WTC11 (cell line): ENCODE results near the gene CNTN5. TPM values are rescaled to one million over a fixed set of nuclear protein-coding genes. Genes with fewer than 3 reads are reported as not detected.

Experiments used
- ATAC-seq: fragments of 200-7000 bp; cut with Tn5 transposase; 2 replicates; pipeline ENCODE4 v1.10.0; 2021; ENCODE audit warnings: mild to moderate bottlenecking, moderate library complexity
- CTCF ChIA-PET: fragments of 300-600 bp; sonication (Branson Sonifier 250); formaldehyde crosslinking; loops from one replicate; lab custom pipeline; 2021; ENCODE audit warnings: antibody characterized with exemption; lab: Charles Lee
- POLR2A ChIA-PET: fragments of 350-600 bp; sonication (Branson Sonifier 250); formaldehyde crosslinking; loops from one replicate; lab custom pipeline; 2021; ENCODE audit warnings: antibody characterized with exemption; lab: Charles Lee
- DNase-seq: peaks from one replicate; pipeline ENCODE4 v3.0.0; 2021; ENCODE audit warnings: low spot score
- H3K27ac Mint-ChIP-seq: 2 replicates; pipeline ENCODE4 v1.8.0; 2021; ENCODE audit warnings: mixed read lengths
- H3K27me3 Mint-ChIP-seq: 2 replicates; pipeline ENCODE4 v1.8.0; 2021; ENCODE audit warnings: low read depth, mild to moderate bottlenecking, moderate library complexity, mixed read lengths
- H3K36me3 Mint-ChIP-seq: 2 replicates; pipeline ENCODE4 v1.8.0; 2021; ENCODE audit warnings: mixed read lengths
- H3K4me1 Mint-ChIP-seq: 2 replicates; pipeline ENCODE4 v1.8.0; 2022; ENCODE audit warnings: mixed read lengths
- H3K4me3 Mint-ChIP-seq: 2 replicates; pipeline ENCODE4 v1.8.0; 2021; ENCODE audit warnings: mild to moderate bottlenecking, moderate library complexity, mixed read lengths
- H3K9me3 Mint-ChIP-seq: 2 replicates; pipeline ENCODE4 v1.8.0; 2021; ENCODE audit warnings: mixed read lengths
- AFF4 ChIP-seq: sonication (generic); formaldehyde crosslinking; IDR thresholded peaks from 2 replicates; pipeline ENCODE4 v1.8.1; 2023; ENCODE audit warnings: mild to moderate bottlenecking, missing genetic modification reagents, borderline replicate concordance
- ATF1 ChIP-seq: sonication (generic); formaldehyde crosslinking; IDR thresholded peaks from 2 replicates; pipeline ENCODE4 v1.8.1; 2023; ENCODE audit warnings: mild to moderate bottlenecking, moderate library complexity, missing genetic modification reagents
- ATF6 ChIP-seq: sonication (generic); formaldehyde crosslinking; IDR thresholded peaks from 2 replicates; pipeline ENCODE4 v1.8.1; 2023; ENCODE audit warnings: mild to moderate bottlenecking, missing genetic modification reagents
- MXD4 ChIP-seq: fragments of 250-450 bp; sonication (Bioruptor Pico); IDR thresholded peaks from 2 replicates; pipeline ENCODE4 v1.8.0; 2021; ENCODE audit warnings: mild to moderate bottlenecking, moderate library complexity, borderline replicate concordance
- MYBL2 ChIP-seq: sonication (generic); formaldehyde crosslinking; IDR thresholded peaks from 2 replicates; pipeline ENCODE4 v1.8.1; 2023; ENCODE audit warnings: mild to moderate bottlenecking, moderate library complexity, missing genetic modification reagents
- NR1H2 ChIP-seq: sonication (generic); formaldehyde crosslinking; IDR thresholded peaks from 2 replicates; pipeline ENCODE4 v1.9.0; 2021; ENCODE audit warnings: mild to moderate bottlenecking, moderate library complexity, missing genetic modification reagents
- OVOL2 ChIP-seq: fragments of 250-450 bp; sonication (Bioruptor Pico); IDR thresholded peaks from 2 replicates; pipeline ENCODE4 v1.9.0; 2021; ENCODE audit warnings: mild to moderate bottlenecking, borderline replicate concordance
- SMAD3 ChIP-seq: sonication (generic); formaldehyde crosslinking; IDR thresholded peaks from 2 replicates; pipeline ENCODE4 v1.8.0; 2022; ENCODE audit warnings: missing genetic modification reagents, mild to moderate bottlenecking, borderline replicate concordance
- SP1 ChIP-seq: sonication (generic); formaldehyde crosslinking; conservative IDR thresholded peaks from 2 replicates; pipeline ENCODE4 v1.8.1; 2022; ENCODE audit warnings: missing genetic modification reagents
- ZNF121 ChIP-seq: sonication (generic); formaldehyde crosslinking; IDR thresholded peaks from 2 replicates; pipeline ENCODE4 v1.8.0; 2023; ENCODE audit warnings: missing genetic modification reagents
- ZNF396 ChIP-seq: fragments of 250-450 bp; sonication (Bioruptor Pico); IDR thresholded peaks from 2 replicates; pipeline ENCODE4 v1.8.0; 2021; ENCODE audit warnings: mild to moderate bottlenecking, moderate library complexity, borderline replicate concordance
- total RNA-seq: library from RNA; stranded (reverse); gene quantifications from 3 replicates; pipeline ENCODE4 v1.2.3, GENCODE V29; 2021
- TF ChIP-seq, protein P1 (sequence below): sonication (generic); formaldehyde crosslinking; IDR thresholded peaks from 2 replicates; pipeline ENCODE4 v1.8.0; 2022; ENCODE audit warnings: missing genetic modification reagents
- TF ChIP-seq, protein P2 (sequence below): sonication (generic); formaldehyde crosslinking; IDR thresholded peaks from 2 replicates; pipeline ENCODE4 v1.8.0; 2022; ENCODE audit warnings: mild to moderate bottlenecking, missing genetic modification reagents
- TF ChIP-seq, protein P3 (sequence below): sonication (generic); formaldehyde crosslinking; IDR thresholded peaks from 2 replicates; pipeline ENCODE4 v1.8.0; 2023; ENCODE audit warnings: missing genetic modification reagents, mild to moderate bottlenecking, borderline replicate concordance
- TF ChIP-seq, protein P4 (sequence below): fragments of 200-600 bp; IDR thresholded peaks from 2 replicates; pipeline ENCODE4 v1.8.0; 2022; ENCODE audit warnings: antibody characterized with exemption
- TF ChIP-seq, protein P5 (sequence below): sonication (generic); formaldehyde crosslinking; IDR thresholded peaks from 2 replicates; pipeline ENCODE4 v1.8.1; 2022; ENCODE audit warnings: mild to moderate bottlenecking, moderate library complexity, missing genetic modification reagents

The CNTN5 gene
- total RNA-seq, 1 experiment from 2014 or later = 0.07 TPM

DNA sequence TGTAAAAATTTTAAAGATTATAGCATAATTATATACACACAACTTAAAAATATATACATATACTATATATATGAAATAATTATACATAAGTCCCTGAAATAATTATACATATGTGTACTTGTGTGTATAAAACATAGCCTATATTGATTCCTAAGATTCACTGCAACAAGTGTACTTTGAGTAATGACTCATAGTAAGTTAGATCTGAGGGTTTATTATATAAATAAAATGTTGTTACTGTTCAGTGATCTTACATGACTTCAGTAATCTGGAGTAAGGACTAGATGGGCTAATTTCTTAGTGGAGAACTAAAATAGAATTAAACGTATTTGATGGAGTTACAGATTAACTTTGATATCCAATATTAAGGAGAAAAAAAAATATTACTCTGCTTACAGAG, 350.5 kb downstream of the CNTN5 start:
- peaks cover 6% of the 10 kb centered on the region for H3K4me1 Mint-ChIP-seq
- ChIA-PET POLR2A (interaction anchor here (0.5 kb wide), 1 partner anchor 455 kb away, joined by 3 read pairs; no protein-coding TSS in a partner anchor), CTCF (interaction anchor here (1.5 kb wide), 1 partner anchor 74 kb away, joined by 3 read pairs; no protein-coding TSS in a partner anchor)
- no peak for TF ChIP-seq MYBL2 (CRISPR knock-in tag)
- TF ChIP-seq ATF6 (CRISPR knock-in tag) = no peak
- no peak for TF ChIP-seq NR1H2 (CRISPR knock-in tag)
- TF ChIP-seq SP1 (CRISPR knock-in tag) = no peak
- no peak for TF ChIP-seq SMAD3 (CRISPR knock-in tag)
- TF ChIP-seq, protein P1, sequence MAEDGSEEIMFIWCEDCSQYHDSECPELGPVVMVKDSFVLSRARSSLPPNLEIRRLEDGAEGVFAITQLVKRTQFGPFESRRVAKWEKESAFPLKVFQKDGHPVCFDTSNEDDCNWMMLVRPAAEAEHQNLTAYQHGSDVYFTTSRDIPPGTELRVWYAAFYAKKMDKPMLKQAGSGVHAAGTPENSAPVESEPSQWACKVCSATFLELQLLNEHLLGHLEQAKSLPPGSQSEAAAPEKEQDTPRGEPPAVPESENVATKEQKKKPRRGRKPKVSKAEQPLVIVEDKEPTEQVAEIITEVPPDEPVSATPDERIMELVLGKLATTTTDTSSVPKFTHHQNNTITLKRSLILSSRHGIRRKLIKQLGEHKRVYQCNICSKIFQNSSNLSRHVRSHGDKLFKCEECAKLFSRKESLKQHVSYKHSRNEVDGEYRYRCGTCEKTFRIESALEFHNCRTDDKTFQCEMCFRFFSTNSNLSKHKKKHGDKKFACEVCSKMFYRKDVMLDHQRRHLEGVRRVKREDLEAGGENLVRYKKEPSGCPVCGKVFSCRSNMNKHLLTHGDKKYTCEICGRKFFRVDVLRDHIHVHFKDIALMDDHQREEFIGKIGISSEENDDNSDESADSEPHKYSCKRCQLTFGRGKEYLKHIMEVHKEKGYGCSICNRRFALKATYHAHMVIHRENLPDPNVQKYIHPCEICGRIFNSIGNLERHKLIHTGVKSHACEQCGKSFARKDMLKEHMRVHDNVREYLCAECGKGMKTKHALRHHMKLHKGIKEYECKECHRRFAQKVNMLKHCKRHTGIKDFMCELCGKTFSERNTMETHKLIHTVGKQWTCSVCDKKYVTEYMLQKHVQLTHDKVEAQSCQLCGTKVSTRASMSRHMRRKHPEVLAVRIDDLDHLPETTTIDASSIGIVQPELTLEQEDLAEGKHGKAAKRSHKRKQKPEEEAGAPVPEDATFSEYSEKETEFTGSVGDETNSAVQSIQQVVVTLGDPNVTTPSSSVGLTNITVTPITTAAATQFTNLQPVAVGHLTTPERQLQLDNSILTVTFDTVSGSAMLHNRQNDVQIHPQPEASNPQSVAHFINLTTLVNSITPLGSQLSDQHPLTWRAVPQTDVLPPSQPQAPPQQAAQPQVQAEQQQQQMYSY (CRISPR knock-in tag) = no peak
- no peak for TF ChIP-seq MXD4 (CRISPR knock-in tag)
- TF ChIP-seq, protein P2, sequence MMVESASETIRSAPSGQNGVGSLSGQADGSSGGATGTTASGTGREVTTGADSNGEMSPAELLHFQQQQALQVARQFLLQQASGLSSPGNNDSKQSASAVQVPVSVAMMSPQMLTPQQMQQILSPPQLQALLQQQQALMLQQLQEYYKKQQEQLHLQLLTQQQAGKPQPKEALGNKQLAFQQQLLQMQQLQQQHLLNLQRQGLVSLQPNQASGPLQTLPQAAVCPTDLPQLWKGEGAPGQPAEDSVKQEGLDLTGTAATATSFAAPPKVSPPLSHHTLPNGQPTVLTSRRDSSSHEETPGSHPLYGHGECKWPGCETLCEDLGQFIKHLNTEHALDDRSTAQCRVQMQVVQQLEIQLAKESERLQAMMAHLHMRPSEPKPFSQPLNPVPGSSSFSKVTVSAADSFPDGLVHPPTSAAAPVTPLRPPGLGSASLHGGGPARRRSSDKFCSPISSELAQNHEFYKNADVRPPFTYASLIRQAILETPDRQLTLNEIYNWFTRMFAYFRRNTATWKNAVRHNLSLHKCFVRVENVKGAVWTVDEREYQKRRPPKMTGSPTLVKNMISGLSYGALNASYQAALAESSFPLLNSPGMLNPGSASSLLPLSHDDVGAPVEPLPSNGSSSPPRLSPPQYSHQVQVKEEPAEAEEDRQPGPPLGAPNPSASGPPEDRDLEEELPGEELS (CRISPR knock-in tag) = no peak
- H3K4me3 Mint-ChIP-seq = no peak overlapping the region
- no peak for DNase-seq
- peaks cover 3% of the 10 kb centered on the region; the same call in 1 of the 2 replicates for H3K9me3 Mint-ChIP-seq
- no peak overlapping the region for H3K27ac Mint-ChIP-seq
- no peaks in the 10 kb centered on the region for H3K36me3 Mint-ChIP-seq
- ATAC-seq = no peak
- H3K27me3 Mint-ChIP-seq = no peaks in the 10 kb centered on the region

DNA sequence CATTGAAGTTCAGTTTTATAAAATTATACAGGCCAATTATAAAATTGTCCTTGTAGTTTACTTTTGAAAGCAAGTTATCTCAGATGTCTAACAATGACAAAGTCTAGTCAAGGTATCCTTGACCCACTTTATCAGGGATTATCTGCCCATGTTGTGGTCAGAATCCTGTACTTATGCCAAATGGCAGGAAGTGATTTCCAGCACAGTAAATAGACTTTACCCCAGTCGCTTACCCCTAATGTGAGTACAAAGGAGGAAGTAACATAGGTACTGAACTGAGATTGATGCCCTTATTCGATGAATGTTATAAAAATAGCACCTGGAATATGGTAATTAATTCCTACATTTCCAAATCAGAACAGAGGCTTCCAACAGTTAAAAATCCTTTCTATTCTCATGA, 355.7 kb downstream of the CNTN5 start:
- ChIA-PET CTCF (no interaction called here), POLR2A (no interaction called here)
- ATAC-seq (no peak), DNase-seq (no peak)
- H3K4me3 Mint-ChIP-seq = no peak overlapping the region
- no peaks in the 10 kb centered on the region for H3K27me3 Mint-ChIP-seq
- no peak overlapping the region for H3K27ac Mint-ChIP-seq
- no peaks in the 10 kb centered on the region for H3K4me1 Mint-ChIP-seq
- H3K36me3 Mint-ChIP-seq = no peaks in the 10 kb centered on the region
- peaks cover 3% of the 10 kb centered on the region; the same call in 1 of the 2 replicates for H3K9me3 Mint-ChIP-seq
- TF ChIP-seq, protein P3, sequence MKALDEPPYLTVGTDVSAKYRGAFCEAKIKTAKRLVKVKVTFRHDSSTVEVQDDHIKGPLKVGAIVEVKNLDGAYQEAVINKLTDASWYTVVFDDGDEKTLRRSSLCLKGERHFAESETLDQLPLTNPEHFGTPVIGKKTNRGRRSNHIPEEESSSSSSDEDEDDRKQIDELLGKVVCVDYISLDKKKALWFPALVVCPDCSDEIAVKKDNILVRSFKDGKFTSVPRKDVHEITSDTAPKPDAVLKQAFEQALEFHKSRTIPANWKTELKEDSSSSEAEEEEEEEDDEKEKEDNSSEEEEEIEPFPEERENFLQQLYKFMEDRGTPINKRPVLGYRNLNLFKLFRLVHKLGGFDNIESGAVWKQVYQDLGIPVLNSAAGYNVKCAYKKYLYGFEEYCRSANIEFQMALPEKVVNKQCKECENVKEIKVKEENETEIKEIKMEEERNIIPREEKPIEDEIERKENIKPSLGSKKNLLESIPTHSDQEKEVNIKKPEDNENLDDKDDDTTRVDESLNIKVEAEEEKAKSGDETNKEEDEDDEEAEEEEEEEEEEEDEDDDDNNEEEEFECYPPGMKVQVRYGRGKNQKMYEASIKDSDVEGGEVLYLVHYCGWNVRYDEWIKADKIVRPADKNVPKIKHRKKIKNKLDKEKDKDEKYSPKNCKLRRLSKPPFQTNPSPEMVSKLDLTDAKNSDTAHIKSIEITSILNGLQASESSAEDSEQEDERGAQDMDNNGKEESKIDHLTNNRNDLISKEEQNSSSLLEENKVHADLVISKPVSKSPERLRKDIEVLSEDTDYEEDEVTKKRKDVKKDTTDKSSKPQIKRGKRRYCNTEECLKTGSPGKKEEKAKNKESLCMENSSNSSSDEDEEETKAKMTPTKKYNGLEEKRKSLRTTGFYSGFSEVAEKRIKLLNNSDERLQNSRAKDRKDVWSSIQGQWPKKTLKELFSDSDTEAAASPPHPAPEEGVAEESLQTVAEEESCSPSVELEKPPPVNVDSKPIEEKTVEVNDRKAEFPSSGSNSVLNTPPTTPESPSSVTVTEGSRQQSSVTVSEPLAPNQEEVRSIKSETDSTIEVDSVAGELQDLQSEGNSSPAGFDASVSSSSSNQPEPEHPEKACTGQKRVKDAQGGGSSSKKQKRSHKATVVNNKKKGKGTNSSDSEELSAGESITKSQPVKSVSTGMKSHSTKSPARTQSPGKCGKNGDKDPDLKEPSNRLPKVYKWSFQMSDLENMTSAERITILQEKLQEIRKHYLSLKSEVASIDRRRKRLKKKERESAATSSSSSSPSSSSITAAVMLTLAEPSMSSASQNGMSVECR = no peak
- no peak for TF ChIP-seq ZNF121
- TF ChIP-seq, protein P4, sequence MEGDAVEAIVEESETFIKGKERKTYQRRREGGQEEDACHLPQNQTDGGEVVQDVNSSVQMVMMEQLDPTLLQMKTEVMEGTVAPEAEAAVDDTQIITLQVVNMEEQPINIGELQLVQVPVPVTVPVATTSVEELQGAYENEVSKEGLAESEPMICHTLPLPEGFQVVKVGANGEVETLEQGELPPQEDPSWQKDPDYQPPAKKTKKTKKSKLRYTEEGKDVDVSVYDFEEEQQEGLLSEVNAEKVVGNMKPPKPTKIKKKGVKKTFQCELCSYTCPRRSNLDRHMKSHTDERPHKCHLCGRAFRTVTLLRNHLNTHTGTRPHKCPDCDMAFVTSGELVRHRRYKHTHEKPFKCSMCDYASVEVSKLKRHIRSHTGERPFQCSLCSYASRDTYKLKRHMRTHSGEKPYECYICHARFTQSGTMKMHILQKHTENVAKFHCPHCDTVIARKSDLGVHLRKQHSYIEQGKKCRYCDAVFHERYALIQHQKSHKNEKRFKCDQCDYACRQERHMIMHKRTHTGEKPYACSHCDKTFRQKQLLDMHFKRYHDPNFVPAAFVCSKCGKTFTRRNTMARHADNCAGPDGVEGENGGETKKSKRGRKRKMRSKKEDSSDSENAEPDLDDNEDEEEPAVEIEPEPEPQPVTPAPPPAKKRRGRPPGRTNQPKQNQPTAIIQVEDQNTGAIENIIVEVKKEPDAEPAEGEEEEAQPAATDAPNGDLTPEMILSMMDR = no peak
- TF ChIP-seq AFF4 (CRISPR knock-in tag) = no peak
- no peak for TF ChIP-seq ZNF396 (CRISPR knock-in tag)
- TF ChIP-seq, protein P5, sequence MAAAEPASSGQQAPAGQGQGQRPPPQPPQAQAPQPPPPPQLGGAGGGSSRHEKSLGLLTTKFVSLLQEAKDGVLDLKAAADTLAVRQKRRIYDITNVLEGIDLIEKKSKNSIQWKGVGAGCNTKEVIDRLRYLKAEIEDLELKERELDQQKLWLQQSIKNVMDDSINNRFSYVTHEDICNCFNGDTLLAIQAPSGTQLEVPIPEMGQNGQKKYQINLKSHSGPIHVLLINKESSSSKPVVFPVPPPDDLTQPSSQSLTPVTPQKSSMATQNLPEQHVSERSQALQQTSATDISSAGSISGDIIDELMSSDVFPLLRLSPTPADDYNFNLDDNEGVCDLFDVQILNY (CRISPR knock-in tag) = no peak
- no peak for TF ChIP-seq ATF1 (CRISPR knock-in tag)
- no peak for TF ChIP-seq OVOL2 (CRISPR knock-in tag)
